ENCODE data around the gene GSTA3.
"Not testable (repeated sequence)": the region's sequence is repeated elsewhere in the genome, so short reads cannot be mapped to it uniquely, and the experiment has no call there.

Gene GSTA3

DNA sequence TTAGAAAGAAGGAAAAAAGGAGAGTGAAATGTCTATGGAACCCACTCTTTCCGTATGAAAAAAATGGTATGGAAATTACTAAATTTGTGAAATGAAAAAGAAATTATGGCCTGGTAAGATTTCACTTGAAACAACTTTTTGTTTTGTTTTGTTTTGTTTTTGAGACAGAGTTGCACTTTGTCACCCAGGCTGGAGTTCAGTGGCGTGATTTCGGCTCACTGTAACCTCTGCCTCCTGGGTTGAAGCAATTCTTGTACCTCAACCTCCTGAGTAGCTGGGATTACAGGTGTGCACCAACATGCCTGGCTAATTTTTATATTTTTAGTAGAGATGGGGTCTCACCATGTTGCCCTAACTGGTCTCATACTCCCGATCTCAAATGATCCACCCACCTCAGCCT is 51.1 kb downstream of the GSTA3 start:
- in situ Hi-C loops (cut with MboI; ENCODE audit: low sequenced_read_pairs, unreplicated experiment), result no loop called here
- no peak for DNase-seq (ENCODE audit: low spot score)
- TF ChIP-seq, protein P1, sequence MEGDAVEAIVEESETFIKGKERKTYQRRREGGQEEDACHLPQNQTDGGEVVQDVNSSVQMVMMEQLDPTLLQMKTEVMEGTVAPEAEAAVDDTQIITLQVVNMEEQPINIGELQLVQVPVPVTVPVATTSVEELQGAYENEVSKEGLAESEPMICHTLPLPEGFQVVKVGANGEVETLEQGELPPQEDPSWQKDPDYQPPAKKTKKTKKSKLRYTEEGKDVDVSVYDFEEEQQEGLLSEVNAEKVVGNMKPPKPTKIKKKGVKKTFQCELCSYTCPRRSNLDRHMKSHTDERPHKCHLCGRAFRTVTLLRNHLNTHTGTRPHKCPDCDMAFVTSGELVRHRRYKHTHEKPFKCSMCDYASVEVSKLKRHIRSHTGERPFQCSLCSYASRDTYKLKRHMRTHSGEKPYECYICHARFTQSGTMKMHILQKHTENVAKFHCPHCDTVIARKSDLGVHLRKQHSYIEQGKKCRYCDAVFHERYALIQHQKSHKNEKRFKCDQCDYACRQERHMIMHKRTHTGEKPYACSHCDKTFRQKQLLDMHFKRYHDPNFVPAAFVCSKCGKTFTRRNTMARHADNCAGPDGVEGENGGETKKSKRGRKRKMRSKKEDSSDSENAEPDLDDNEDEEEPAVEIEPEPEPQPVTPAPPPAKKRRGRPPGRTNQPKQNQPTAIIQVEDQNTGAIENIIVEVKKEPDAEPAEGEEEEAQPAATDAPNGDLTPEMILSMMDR (IDR thresholded peaks at IDR 0.05; ENCODE audit: borderline replicate concordance, control extremely low read depth, extremely low read depth, insufficient read depth, missing control alignments), result no peak

DNA sequence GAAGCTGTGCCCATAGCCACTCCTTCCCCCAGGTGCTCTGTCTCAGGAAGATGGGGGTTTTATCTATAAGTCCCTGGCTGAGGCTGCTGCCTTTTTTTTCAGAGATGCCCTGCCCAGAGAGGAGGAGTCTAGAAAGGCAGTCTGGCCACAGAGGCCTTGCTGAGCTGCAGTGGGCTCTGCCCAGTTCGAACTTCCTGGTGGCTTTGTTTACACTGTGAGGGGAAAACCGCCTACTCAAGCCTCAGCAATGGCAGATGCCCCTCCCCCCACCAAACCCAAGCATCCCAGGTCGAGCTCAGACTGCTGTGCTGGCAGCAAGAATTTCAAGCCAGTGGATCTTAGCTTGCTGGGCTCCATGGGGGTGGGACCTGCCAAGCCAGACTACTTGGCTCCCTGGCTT is 53.4 kb downstream of the GSTA3 start:
- in situ Hi-C loops (cut with MboI; ENCODE audit: low sequenced_read_pairs, unreplicated experiment); DNase-seq (ENCODE audit: low spot score): not testable (repeated sequence)

DNA sequence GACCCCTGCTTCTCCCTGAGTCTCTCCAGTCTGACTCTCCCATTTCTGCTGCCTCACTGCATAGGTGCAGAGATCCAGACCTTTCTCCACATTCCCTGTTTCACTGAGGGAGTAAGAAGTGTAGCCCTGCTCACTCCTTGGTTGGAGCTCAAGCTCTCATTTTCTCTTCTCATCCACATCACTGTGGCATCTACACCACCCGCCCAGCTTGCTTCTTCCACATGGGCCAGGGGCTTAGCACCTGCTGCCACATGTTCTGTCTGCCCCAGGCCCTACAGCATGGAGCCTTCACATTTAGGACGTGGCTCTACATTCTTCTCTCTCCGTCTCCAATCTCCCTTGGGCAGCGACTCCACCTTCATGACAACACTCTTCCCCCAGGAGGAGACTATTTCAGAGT is 60.4 kb downstream of the GSTA3 start:
- in situ Hi-C loops (cut with MboI; ENCODE audit: low sequenced_read_pairs, unreplicated experiment), result no loop called here
- TF ChIP-seq, protein P1 (IDR thresholded peaks at IDR 0.05; ENCODE audit: borderline replicate concordance, control extremely low read depth, extremely low read depth, insufficient read depth, missing control alignments), result no peak
- DNase-seq (ENCODE audit: low spot score), result no peak

Data from GM13976 (cell line).